PC-3 (cell line): ENCODE measurements around the gene PEX11B. TPM values are rescaled to one million over a fixed set of nuclear protein-coding genes. Genes with fewer than 3 reads are reported as not detected.

Experiments used
- ATAC-seq: fragments of 200-7000 bp; cut with Tn5 transposase; 2 replicates; pipeline ENCODE4 v1.9.1; 2020; ENCODE audit warnings: mild to moderate bottlenecking, moderate library complexity
- Bru-seq: library from RNA; stranded (reverse); fragments of 400-500 nt; gene quantifications from one replicate; lab custom pipeline; 2021; lab: Mats Ljungman, UMichigan
- BruChase-seq, 2 experiments: library from RNA; stranded (reverse); fragments of 400-500 nt; gene quantifications; one replicate each; lab custom pipeline; 2021; lab: Mats Ljungman, UMichigan
- BruUV-seq: library from RNA; stranded (reverse); fragments of 400-500 nt; replicated peaks from 2 replicates; lab custom pipeline; 2021; lab: Mats Ljungman, UMichigan
- CTCF ChIA-PET: fragments of 300-600 bp; sonication (Branson Sonifier 250); formaldehyde crosslinking; loops from one replicate; lab custom pipeline; 2022; ENCODE audit warnings: antibody characterized with exemption; lab: Charles Lee
- POLR2A ChIA-PET: fragments of 300-600 bp; sonication (Branson Sonifier 250); formaldehyde crosslinking; loops from one replicate; lab custom pipeline; 2022; ENCODE audit warnings: antibody characterized with exemption; ENCODE audit not compliant: unreplicated experiment; lab: Charles Lee
- DNase-seq: peaks from one replicate; pipeline ENCODE4 v3.0.0-alpha.2; 2015
- H2AFZ ChIP-seq: fragments of 300-600 bp; sonication (generic); 2 replicates; pipeline ENCODE4 v1.6.0; 2016; ENCODE audit warnings: antibody characterized with exemption, low read length
- H3F3A ChIP-seq: fragments of 300-600 bp; sonication (generic); one replicate; pipeline ENCODE4 v1.6.0; 2017; ENCODE audit warnings: antibody characterized with exemption, low read length, control low read depth, mild to moderate bottlenecking; ENCODE audit not compliant: unreplicated experiment
- H3K27ac ChIP-seq: fragments of 300-600 bp; sonication (generic); 2 replicates; pipeline ENCODE4 v1.5.1; 2016; ENCODE audit warnings: mild to moderate bottlenecking, low read length
- H3K27me3 ChIP-seq: fragments of 300-600 bp; sonication (generic); 2 replicates; pipeline ENCODE4 v1.6.1; 2016; ENCODE audit warnings: low read length, mixed read lengths
- H3K36me3 ChIP-seq: fragments of 300-600 bp; sonication (generic); 2 replicates; pipeline ENCODE4 v1.6.1; 2016; ENCODE audit warnings: low read depth, mixed run types, low read length, mixed read lengths
- H3K4me1 ChIP-seq: fragments of 300-600 bp; sonication (generic); 2 replicates; pipeline ENCODE4 v1.5.1; 2016; ENCODE audit warnings: low read length; ENCODE audit not compliant: insufficient read depth
- H3K4me2 ChIP-seq: fragments of 300-600 bp; sonication (generic); 2 replicates; pipeline ENCODE4 v1.6.0; 2016; ENCODE audit warnings: low read length
- H3K4me3 ChIP-seq: fragments of 300-600 bp; sonication (generic); 2 replicates; pipeline ENCODE4 v1.5.1; 2016; ENCODE audit warnings: mild to moderate bottlenecking, low read length, mixed read lengths
- H3K79me2 ChIP-seq: fragments of 300-600 bp; sonication (generic); 2 replicates; pipeline ENCODE4 v1.6.1; 2017; ENCODE audit warnings: low read length, mixed read lengths
- H3K9ac ChIP-seq: fragments of 300-600 bp; sonication (generic); 2 replicates; pipeline ENCODE4 v1.6.0; 2016; ENCODE audit warnings: mild to moderate bottlenecking, low read length
- H3K9me2 ChIP-seq: fragments of 300-600 bp; sonication (generic); replicated peaks from 2 replicates; pipeline ENCODE4 v1.6.1; 2016; ENCODE audit warnings: mixed run types, low read length, mixed read lengths
- H3K9me3 ChIP-seq: fragments of 300-600 bp; sonication (generic); 2 replicates; pipeline ENCODE4 v1.6.1; 2016; ENCODE audit warnings: low read length, mixed read lengths
- H4K20me1 ChIP-seq: fragments of 300-600 bp; sonication (generic); 2 replicates; pipeline ENCODE4 v1.6.1; 2016; ENCODE audit warnings: low read length, mixed read lengths
- CTCF ChIP-seq: fragments of 300-600 bp; sonication (generic); conservative IDR thresholded peaks from 2 replicates; pipeline ENCODE4 v1.5.1; 2017; ENCODE audit warnings: antibody characterized with exemption, low read depth, mild to moderate bottlenecking, low read length
- EZH2 ChIP-seq: fragments of 300-600 bp; sonication (generic); IDR thresholded peaks from one replicate; pipeline ENCODE4 v1.6.1; 2017; ENCODE audit warnings: antibody characterized with exemption, mild to moderate bottlenecking, low read length; ENCODE audit not compliant: unreplicated experiment
- EZH2phosphoT487 ChIP-seq: fragments of 300-600 bp; sonication (generic); IDR thresholded peaks from 2 replicates; pipeline ENCODE4 v1.6.1; 2018; ENCODE audit warnings: mild to moderate bottlenecking, antibody characterized with exemption, low read length, borderline replicate concordance
- intact Hi-C: fragments of 100-400 bp; cut with micrococcal nuclease; formaldehyde crosslinking; loops from 2 replicates; pipeline ENCODE4 v1.9.0; 2023
- long read RNA-seq: library from polyadenylated mRNA; unstranded; transcript quantifications from one replicate; pipeline ENCODE4 v2.0.0, GENCODE V29; 2021; ENCODE audit not compliant: unreplicated experiment
- total RNA-seq: library from RNA; depleted of rRNA; stranded (reverse); fragments of >200 nt; gene quantifications from 2 replicates; pipeline ENCODE4 v1.2.3, GENCODE V29; 2014; rRNA removed

Gene PEX11B
- total RNA-seq (27.4 and 31.3 TPM in 2 replicates), Bru-seq, nascent RNA (percentile 85 among the genes with signal in this experiment), BruChase-seq, experiment 1, labeled RNA remaining after a 6-hour chase (percentile 96 among the genes with signal in this experiment), BruChase-seq, experiment 2, labeled RNA remaining after a 2-hour chase (percentile 94 among the genes with signal in this experiment)
- long read RNA-seq, transcript PEX11B-201 (4 exons, 1,740 nt) = major isoform, 74 of 98 reads
- long read RNA-seq, partial matches to known transcripts = 7 of 98 reads
- long read RNA-seq, other reads (novel, unspliced or antisense) = 16 of 98 reads

- intact Hi-C loops = loop anchor here (2.0 to 5.0 kb wide), 2 partner anchors 39 to 60 kb away; partner anchors contain the start of genes LIX1L and PIAS3
- Histone ChIP-seq H3K9me3 (no peaks in the 10 kb centered on the region), H3K79me2 (peaks cover 15% of the 10 kb centered on the region), H4K20me1 (no peaks in the 10 kb centered on the region), H3K4me1 (peaks cover 24% of the 10 kb centered on the region), H3K4me3 (peak within 1 kb of the TSS; percentile 81), H3K36me3 (peaks cover 7% of the 10 kb centered on the region), H3K4me2 (peak within 1 kb of the TSS; percentile 99), H3F3A (peaks cover 18% of the 10 kb centered on the region), H3K27ac (peak within 1 kb of the TSS; percentile 72), H3K9ac (peak within 1 kb of the TSS; percentile 81), H3K27me3 (no peaks in the 10 kb centered on the region), H3K9me2 (no peaks in the 10 kb centered on the region), H2AFZ (peak within 1 kb of the TSS; percentile 77)
- CTCF ChIA-PET = interaction anchor here (0.6 to 1.4 kb wide), 2 partner anchors 26 to 44 kb away, joined by 3 to 6 read pairs; no protein-coding TSS in a partner anchor
- TSS peak; percentile 27 for BruUV-seq
- no peak for TF ChIP-seq EZH2
- TF ChIP-seq EZH2phosphoT487 = no peak
- DNase-seq = peak; percentile 86
- POLR2A ChIA-PET = interaction anchor here (0.5 to 1.0 kb wide), 3 partner anchors 27 to 91 kb away, joined by 3 to 6 read pairs (median 4); no protein-coding TSS in a partner anchor
- peak; percentile 79 for ATAC-seq
Measured at GRCh38 chr1:145918144-145918991, at the start of gene PEX11B. Gene PEX11B, minus strand, starts transcription at chr1:145918717. Its CDS starts 29 bp downstream, at chr1:145918688.

GRCh38 chr1:145967288-145967687 lies 48.8 kb upstream of the PEX11B start:
- H3K9me3 ChIP-seq = no peaks in the 10 kb centered on the region
- no peak overlapping the region for H2AFZ ChIP-seq
- no TSS peak for BruUV-seq
- ChIA-PET POLR2A (no interaction called here), CTCF (no interaction called here)
- TF ChIP-seq EZH2phosphoT487 (no peak), CTCF (no peak), EZH2 (no peak)
- H3K9me2 ChIP-seq = no peaks in the 10 kb centered on the region
- peaks cover 18% of the 10 kb centered on the region for H3K4me1 ChIP-seq
- intact Hi-C loops = no loop called here
- ATAC-seq = no peak
- DNase-seq = no peak
- no peaks in the 10 kb centered on the region for H3K79me2 ChIP-seq
- no peaks in the 10 kb centered on the region for H3K36me3 ChIP-seq
- H3K9ac ChIP-seq = no peak overlapping the region
- H4K20me1 ChIP-seq = no peaks in the 10 kb centered on the region
- no peak overlapping the region for H3K4me3 ChIP-seq
- no peaks in the 10 kb centered on the region for H3K27me3 ChIP-seq
- H3K4me2 ChIP-seq = no peak overlapping the region
- no peak overlapping the region for H3K27ac ChIP-seq
- H3F3A ChIP-seq = no peaks in the 10 kb centered on the region

GRCh38 chr1:145965119-145965744 lies 46.7 kb upstream of the PEX11B start:
- CTCF ChIA-PET = interaction anchor here (1.0 kb wide), 2 partner anchors 73 to 106 kb away, joined by 5 to 6 read pairs; partner anchors contain the start of gene PIAS3
- H3K36me3 ChIP-seq = no peaks in the 10 kb centered on the region
- no peaks in the 10 kb centered on the region for H4K20me1 ChIP-seq
- TF ChIP-seq CTCF (no peak), EZH2phosphoT487 (no peak), EZH2 (no peak)
- H3K9me2 ChIP-seq = no peaks in the 10 kb centered on the region
- no peak overlapping the region for H3K27ac ChIP-seq
- H3K9ac ChIP-seq = peak overlapping the region; percentile 56
- DNase-seq (peak; percentile 19), ATAC-seq (no peak)
- H3K4me1 ChIP-seq = peaks cover 35% of the 10 kb centered on the region
- H3K27me3 ChIP-seq = no peaks in the 10 kb centered on the region
- no peaks in the 10 kb centered on the region for H3F3A ChIP-seq
- intact Hi-C loops = no loop called here
- peak overlapping the region; percentile 87 for H2AFZ ChIP-seq
- no peaks in the 10 kb centered on the region for H3K9me3 ChIP-seq
- no peaks in the 10 kb centered on the region for H3K79me2 ChIP-seq
- peak overlapping the region; percentile 76 for H3K4me3 ChIP-seq
- peak overlapping the region; percentile 91 for H3K4me2 ChIP-seq
- POLR2A ChIA-PET = interaction anchor here (0.5 to 1.0 kb wide), 3 partner anchors 15 to 42 kb away, joined by 3 to 9 read pairs (median 4); partner anchors contain the start of gene RBM8A
- no TSS peak for BruUV-seq
